MM.1S (cell line): ENCODE results near the gene DCAF10.

ENCODE experiments used
- CTCF ChIP-seq: fragments of 300-600 bp; sonication (generic); IDR thresholded peaks from 2 replicates; pipeline ENCODE4 v1.5.1; 2016; ENCODE audit warnings: antibody characterized with exemption, low read length, mixed read lengths
- EZH2phosphoT487 ChIP-seq: fragments of 300-600 bp; sonication (generic); IDR thresholded peaks from 2 replicates; pipeline ENCODE4 v1.6.1; 2018; ENCODE audit warnings: antibody characterized with exemption, low read length

DNA sequence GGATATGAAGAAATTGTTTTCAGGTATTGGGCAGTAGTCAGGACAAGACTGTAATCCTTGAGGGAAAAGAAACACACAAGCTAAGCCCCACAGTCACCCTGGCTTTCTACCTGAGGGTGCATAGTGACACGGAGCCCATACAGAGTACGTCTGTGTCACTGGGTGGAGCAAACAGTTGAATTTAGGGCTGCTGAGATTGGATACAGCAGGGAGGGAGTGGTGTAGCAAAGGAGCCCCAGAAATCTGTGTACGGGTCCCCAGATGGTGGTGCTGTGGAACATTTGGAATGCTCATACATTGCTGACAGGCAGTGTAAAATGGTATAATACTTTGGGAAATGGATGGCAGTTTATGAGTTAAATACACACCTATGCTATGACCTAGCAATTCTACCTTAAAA is 41.9 kb upstream of the DCAF10 start:
- no peak for TF ChIP-seq CTCF
- no peak for TF ChIP-seq EZH2phosphoT487
